Mesothelial cell of epicardium (in vitro differentiated cells): ENCODE data around the gene CD209. TPM values are rescaled to one million over a fixed set of nuclear protein-coding genes. Genes with fewer than 3 reads are reported as not detected.

Experiments
- DNase-seq, 2 experiments: peaks; one replicate each; pipeline ENCODE4 v3.0.0; 2021; ENCODE audit warnings: low spot score in 2 of 2; ENCODE audit not compliant: unreplicated experiment in 2 of 2
- H3K27ac Mint-ChIP-seq: 2 replicates; pipeline ENCODE4 v1.8.0; 2021; ENCODE audit warnings: mixed read lengths
- H3K27me3 Mint-ChIP-seq: 2 replicates; pipeline ENCODE4 v1.8.0; 2021; ENCODE audit warnings: low read depth, mixed read lengths
- H3K36me3 Mint-ChIP-seq: 2 replicates; pipeline ENCODE4 v1.8.0; 2021; ENCODE audit warnings: mixed read lengths
- H3K4me1 Mint-ChIP-seq: 2 replicates; pipeline ENCODE4 v1.8.0; 2021; ENCODE audit warnings: mixed read lengths
- H3K4me3 Mint-ChIP-seq: 2 replicates; pipeline ENCODE4 v1.8.0; 2021; ENCODE audit warnings: mild to moderate bottlenecking, moderate library complexity, mixed read lengths
- H3K9me3 Mint-ChIP-seq: 2 replicates; pipeline ENCODE4 v1.8.0; 2021; ENCODE audit warnings: mixed read lengths
- total RNA-seq: library from RNA; stranded (reverse); gene quantifications from 3 replicates; pipeline ENCODE4 v1.2.1, GENCODE V29; 2021
- TF ChIP-seq, protein P1 (sequence below): fragments of 200-600 bp; sonication (generic); IDR thresholded peaks from one replicate; pipeline ENCODE4 v1.5.0; 2021; ENCODE audit warnings: antibody characterized with exemption; ENCODE audit not compliant: unreplicated experiment

The CD209 gene
- total RNA-seq, 1 donor from 2014 or later, result not detected

- Mint-ChIP-seq H3K9me3 (peaks cover 6% of the 10 kb centered on the region), H3K27ac (no peak overlapping the region), H3K4me3 (no peak overlapping the region), H3K36me3 (no peaks in the 10 kb centered on the region), H3K27me3 (peaks cover 19% of the 10 kb centered on the region), H3K4me1 (no peaks in the 10 kb centered on the region)
- TF ChIP-seq, protein P1, sequence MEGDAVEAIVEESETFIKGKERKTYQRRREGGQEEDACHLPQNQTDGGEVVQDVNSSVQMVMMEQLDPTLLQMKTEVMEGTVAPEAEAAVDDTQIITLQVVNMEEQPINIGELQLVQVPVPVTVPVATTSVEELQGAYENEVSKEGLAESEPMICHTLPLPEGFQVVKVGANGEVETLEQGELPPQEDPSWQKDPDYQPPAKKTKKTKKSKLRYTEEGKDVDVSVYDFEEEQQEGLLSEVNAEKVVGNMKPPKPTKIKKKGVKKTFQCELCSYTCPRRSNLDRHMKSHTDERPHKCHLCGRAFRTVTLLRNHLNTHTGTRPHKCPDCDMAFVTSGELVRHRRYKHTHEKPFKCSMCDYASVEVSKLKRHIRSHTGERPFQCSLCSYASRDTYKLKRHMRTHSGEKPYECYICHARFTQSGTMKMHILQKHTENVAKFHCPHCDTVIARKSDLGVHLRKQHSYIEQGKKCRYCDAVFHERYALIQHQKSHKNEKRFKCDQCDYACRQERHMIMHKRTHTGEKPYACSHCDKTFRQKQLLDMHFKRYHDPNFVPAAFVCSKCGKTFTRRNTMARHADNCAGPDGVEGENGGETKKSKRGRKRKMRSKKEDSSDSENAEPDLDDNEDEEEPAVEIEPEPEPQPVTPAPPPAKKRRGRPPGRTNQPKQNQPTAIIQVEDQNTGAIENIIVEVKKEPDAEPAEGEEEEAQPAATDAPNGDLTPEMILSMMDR, result no peak
- no peak for DNase-seq
These were observed 27.0 kb downstream of the CD209 start for GRCh38 chr19:7720351-7720750.

DNA sequence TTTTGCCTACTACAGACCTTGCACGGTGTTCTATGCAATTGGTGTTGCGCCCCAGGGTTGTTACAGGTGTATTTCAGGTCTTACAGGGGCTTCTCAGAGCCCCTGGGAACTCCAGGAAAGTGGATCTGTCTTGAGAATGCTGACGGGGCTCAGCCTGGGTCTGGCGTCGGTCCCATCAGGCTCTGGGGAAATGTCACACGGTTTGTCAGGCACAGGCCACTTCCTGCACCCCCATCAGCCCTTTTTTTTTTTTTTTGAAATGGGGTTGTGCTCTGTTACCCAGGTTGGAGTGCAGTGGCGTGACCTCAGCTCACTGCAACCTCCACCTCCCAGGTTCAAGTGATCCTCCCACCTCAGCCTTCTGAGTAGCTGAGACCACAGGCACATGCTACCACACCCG is 28.7 kb downstream of the CD209 start:
- Mint-ChIP-seq H3K4me3 (no peak overlapping the region), H3K27me3 (peaks cover 11% of the 10 kb centered on the region), H3K9me3 (peaks cover 6% of the 10 kb centered on the region), H3K36me3 (no peaks in the 10 kb centered on the region), H3K4me1 (no peaks in the 10 kb centered on the region), H3K27ac (no peak overlapping the region)
- no peak for DNase-seq
- TF ChIP-seq, protein P1, result no peak

GRCh38 chr19:7716762-7717161 is 30.6 kb downstream of the CD209 start:
- TF ChIP-seq, protein P1, result no peak
- no peak for DNase-seq
- Mint-ChIP-seq H3K9me3 (peaks cover 6% of the 10 kb centered on the region), H3K4me1 (no peaks in the 10 kb centered on the region), H3K27me3 (peaks cover 6% of the 10 kb centered on the region), H3K4me3 (no peak overlapping the region), H3K36me3 (no peaks in the 10 kb centered on the region), H3K27ac (no peak overlapping the region)

DNA sequence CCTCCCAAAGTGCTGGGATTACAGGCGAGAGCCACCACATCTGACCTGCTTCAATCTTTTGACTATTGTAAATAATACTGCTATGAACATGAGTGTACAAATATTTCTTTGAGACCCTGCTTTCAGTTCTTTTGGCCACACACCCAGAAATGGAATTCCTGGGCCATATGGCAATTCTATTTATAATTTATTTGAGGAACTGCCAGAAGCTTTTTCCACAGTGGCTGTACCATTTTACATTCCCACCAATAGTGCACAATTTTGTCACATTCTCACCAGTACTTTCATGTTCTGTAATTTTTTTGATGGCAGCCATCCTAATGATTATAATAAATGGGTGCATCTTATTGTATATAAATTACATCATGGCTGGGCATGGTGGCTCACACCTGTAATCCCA is 31.7 kb downstream of the CD209 start:
- Mint-ChIP-seq H3K4me3 (no peak overlapping the region), H3K36me3 (no peaks in the 10 kb centered on the region), H3K4me1 (no peaks in the 10 kb centered on the region), H3K9me3 (peaks cover 6% of the 10 kb centered on the region), H3K27ac (no peak overlapping the region), H3K27me3 (peaks cover 6% of the 10 kb centered on the region)
- TF ChIP-seq, protein P1, result no peak
- DNase-seq, result no peak

DNA sequence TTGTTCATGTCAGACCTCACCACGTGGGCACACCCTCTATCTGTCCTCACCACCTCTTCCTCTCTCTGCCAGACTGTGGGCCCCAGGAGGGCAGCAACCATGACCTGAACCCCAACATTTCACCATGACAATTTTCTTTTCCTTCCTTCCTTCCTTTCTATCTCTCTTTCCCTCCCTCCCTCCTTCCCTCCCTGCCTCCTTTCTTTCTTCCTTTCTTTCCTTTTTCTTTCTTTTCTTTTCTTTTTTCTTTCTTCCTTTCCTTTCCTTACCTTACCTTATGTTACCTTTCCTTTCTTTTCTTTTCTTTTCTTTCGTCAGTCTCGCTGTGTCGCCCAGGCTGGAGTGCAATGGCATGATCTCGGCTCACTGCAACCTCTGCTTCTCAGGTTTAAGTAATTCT is 36.7 kb downstream of the CD209 start:
- peaks cover 14% of the 10 kb centered on the region for H3K27me3 Mint-ChIP-seq
- H3K4me3 Mint-ChIP-seq, result no peak overlapping the region
- no peak for DNase-seq
- TF ChIP-seq, protein P1, result no peak
- H3K9me3 Mint-ChIP-seq, result no peaks in the 10 kb centered on the region
- H3K36me3 Mint-ChIP-seq, result no peaks in the 10 kb centered on the region
- no peak overlapping the region for H3K27ac Mint-ChIP-seq
- H3K4me1 Mint-ChIP-seq, result no peaks in the 10 kb centered on the region

- Mint-ChIP-seq H3K27me3 (peaks cover 15% of the 10 kb centered on the region), H3K9me3 (no peaks in the 10 kb centered on the region), H3K36me3 (no peaks in the 10 kb centered on the region), H3K4me3 (no peak overlapping the region), H3K4me1 (no peaks in the 10 kb centered on the region), H3K27ac (no peak overlapping the region)
- TF ChIP-seq, protein P1, result no peak
- no peak for DNase-seq
These were observed 37.3 kb downstream of the CD209 start for GRCh38 chr19:7709932-7710460.
